Thyroid gland (tissue), 4 donors: ENCODE measurements around the gene DCP1B. TPM values are rescaled to one million over a fixed set of nuclear protein-coding genes. Genes with fewer than 3 reads are reported as not detected.

Experiments used
- DNase-seq, 2 donors: peaks; one replicate each; pipeline ENCODE4 v3.0.0-alpha.2; 2019
- H3K27ac ChIP-seq, 3 donors: fragments of 200-600 bp; sonication (generic); 1 replicate in 2 of 3; 2 replicates in 1 of 3; pipeline ENCODE4 v1.5.1; 2016 to 2019; ENCODE audit warnings: mild to moderate bottlenecking in 1 of 3, moderate library complexity in 1 of 3
- H3K27me3 ChIP-seq: fragments of 200-600 bp; sonication (generic); one replicate; pipeline ENCODE4 v1.5.1; 2019
- H3K36me3 ChIP-seq, 2 donors: fragments of 200-600 bp; sonication (generic); one replicate each; pipeline ENCODE4 v1.5.1; 2016 to 2019
- H3K4me1 ChIP-seq, 2 donors: fragments of 200-600 bp; sonication (generic); one replicate each; pipeline ENCODE4 v1.5.1; 2017 to 2019
- H3K4me3 ChIP-seq, 3 donors: fragments of 200-600 bp; sonication (generic); replicated peaks in 1 of 3; 1 replicate in 2 of 3; 2 replicates in 1 of 3; pipeline ENCODE4 v1.5.1; 2016; ENCODE audit warnings: mild to moderate bottlenecking in 1 of 3
- H3K9me3 ChIP-seq: fragments of 200-600 bp; sonication (generic); one replicate; pipeline ENCODE4 v1.5.1; 2017
- POLR2A ChIP-seq, 2 donors: fragments of 450-650 bp; IDR thresholded peaks; one replicate each; pipeline ENCODE4 v1.6.1; 2017; ENCODE audit warnings: antibody characterized with exemption in 2 of 2, mild to moderate bottlenecking in 2 of 2, moderate library complexity in 1 of 2
- WGBS, 2 donors: methylation state at CpG; one replicate each; pipeline ENCODE4 v1.1.5; 2017; 5-methylcytosine and 5-hydroxymethylcytosine counted together
- intact Hi-C: fragments of 100-400 bp; cut with DNase I; formaldehyde crosslinking; loops from one replicate; pipeline ENCODE4 v1.15.1; 2023
- total RNA-seq, 4 donors: library from RNA; depleted of rRNA; stranded (reverse); fragments of >200 nt; gene quantifications; one replicate each; pipeline ENCODE4 v1.2.3, GENCODE V29; 2016
- TF ChIP-seq, protein P1 (sequence below), 6 experiments: fragments of 200-600 bp in 3 of 6; fragments of 450-650 bp in 3 of 6; sonication (generic) in 3 of 6; IDR thresholded peaks; one replicate each; pipeline ENCODE4 v1.5.1; 2016 to 2019; ENCODE audit warnings: antibody characterized with exemption in 6 of 6, mild to moderate bottlenecking in 2 of 6, inconsistent platforms in 1 of 6, moderate library complexity in 1 of 6

The DCP1B gene
- total RNA-seq, 4 donors from 2014 or later: 20.1 to 22.9 (median 21.1) TPM

DNA sequence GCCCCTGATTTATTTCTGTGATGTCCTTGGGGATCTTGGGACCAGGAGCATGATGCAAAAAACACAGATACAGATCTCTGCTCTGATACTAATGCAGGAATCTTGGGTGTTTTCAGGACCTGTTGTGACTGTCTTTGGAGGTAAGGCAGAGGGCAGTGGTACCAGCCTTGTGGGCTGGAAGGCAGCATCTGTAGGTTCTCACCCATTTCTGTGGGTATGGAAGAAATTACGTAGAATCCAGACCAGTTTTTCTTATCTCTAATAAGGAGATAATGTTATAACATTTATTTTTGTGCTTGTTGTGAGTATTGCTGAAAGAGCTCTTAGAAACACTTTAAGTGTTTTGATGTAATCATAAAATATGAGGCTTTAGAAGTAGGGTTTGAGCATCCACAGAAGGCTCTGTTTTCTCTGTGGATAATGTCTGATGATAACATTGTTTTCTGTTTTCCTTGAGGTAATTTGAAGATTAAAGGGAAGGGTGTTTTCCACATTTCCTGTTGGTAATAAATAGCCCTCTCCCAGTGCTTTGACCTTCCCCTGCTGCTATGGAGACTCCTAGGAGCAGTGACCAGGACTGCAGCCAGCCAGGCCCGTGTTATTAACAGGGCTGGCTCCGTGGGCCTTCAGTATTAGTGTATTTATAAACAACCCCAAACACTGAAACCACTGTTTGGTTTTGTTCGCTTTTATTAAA, 9.4 kb upstream of the DCP1B start:
- H3K9me3 ChIP-seq: no peaks in the 10 kb centered on the region
- H3K27me3 ChIP-seq: no peaks in the 10 kb centered on the region
- H3K4me3 ChIP-seq: no peak overlapping the region
- DNase-seq: no peak
- TF ChIP-seq POLR2A (IDR thresholded peaks at IDR 0.05): no peak
- TF ChIP-seq, protein P1, sequence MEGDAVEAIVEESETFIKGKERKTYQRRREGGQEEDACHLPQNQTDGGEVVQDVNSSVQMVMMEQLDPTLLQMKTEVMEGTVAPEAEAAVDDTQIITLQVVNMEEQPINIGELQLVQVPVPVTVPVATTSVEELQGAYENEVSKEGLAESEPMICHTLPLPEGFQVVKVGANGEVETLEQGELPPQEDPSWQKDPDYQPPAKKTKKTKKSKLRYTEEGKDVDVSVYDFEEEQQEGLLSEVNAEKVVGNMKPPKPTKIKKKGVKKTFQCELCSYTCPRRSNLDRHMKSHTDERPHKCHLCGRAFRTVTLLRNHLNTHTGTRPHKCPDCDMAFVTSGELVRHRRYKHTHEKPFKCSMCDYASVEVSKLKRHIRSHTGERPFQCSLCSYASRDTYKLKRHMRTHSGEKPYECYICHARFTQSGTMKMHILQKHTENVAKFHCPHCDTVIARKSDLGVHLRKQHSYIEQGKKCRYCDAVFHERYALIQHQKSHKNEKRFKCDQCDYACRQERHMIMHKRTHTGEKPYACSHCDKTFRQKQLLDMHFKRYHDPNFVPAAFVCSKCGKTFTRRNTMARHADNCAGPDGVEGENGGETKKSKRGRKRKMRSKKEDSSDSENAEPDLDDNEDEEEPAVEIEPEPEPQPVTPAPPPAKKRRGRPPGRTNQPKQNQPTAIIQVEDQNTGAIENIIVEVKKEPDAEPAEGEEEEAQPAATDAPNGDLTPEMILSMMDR (IDR thresholded peaks at IDR 0.05): no peak
- no peaks in the 10 kb centered on the region for H3K36me3 ChIP-seq
- 50 to 61% methylated on average over 4 of the region's 4 CpGs for WGBS, 2 donors
- H3K27ac ChIP-seq: no peak overlapping the region
- intact Hi-C loops: no loop called here
- peaks cover 0 to 10% of the 10 kb centered on the region in 2 donors for H3K4me1 ChIP-seq

DNA sequence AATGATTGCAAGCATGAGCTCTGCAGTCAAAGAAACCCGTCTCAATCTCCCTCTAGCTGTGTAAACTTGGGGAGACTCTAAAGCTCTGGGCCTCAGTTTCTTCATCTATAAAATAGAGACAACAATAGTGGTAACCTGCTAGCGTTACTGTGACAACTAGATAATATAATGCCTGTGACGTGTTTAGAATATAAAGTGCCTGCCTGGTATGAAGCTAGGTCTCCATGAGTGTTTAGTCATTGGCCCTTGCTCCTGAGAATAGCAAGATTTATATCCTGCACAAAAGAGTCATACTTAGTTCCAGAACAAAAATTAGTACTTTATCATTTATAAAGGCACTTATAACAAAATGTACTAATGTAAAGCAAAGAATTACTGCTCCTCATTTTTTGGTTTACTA, 8.8 kb upstream of the DCP1B start:
- Histone ChIP-seq H3K4me1 (peaks cover 0 to 9% of the 10 kb centered on the region in 2 donors), H3K27me3 (no peaks in the 10 kb centered on the region), H3K9me3 (no peaks in the 10 kb centered on the region), H3K27ac (no peak overlapping the region), H3K4me3 (no peak overlapping the region), H3K36me3 (no peaks in the 10 kb centered on the region)
- 91 to 93% methylated on average over 3 of the region's 3 CpGs for WGBS, 2 donors
- intact Hi-C loops: no loop called here
- no peak for DNase-seq
- TF ChIP-seq POLR2A (IDR thresholded peaks at IDR 0.05): no peak
- TF ChIP-seq, protein P1 (IDR thresholded peaks at IDR 0.05): no peak

DNA sequence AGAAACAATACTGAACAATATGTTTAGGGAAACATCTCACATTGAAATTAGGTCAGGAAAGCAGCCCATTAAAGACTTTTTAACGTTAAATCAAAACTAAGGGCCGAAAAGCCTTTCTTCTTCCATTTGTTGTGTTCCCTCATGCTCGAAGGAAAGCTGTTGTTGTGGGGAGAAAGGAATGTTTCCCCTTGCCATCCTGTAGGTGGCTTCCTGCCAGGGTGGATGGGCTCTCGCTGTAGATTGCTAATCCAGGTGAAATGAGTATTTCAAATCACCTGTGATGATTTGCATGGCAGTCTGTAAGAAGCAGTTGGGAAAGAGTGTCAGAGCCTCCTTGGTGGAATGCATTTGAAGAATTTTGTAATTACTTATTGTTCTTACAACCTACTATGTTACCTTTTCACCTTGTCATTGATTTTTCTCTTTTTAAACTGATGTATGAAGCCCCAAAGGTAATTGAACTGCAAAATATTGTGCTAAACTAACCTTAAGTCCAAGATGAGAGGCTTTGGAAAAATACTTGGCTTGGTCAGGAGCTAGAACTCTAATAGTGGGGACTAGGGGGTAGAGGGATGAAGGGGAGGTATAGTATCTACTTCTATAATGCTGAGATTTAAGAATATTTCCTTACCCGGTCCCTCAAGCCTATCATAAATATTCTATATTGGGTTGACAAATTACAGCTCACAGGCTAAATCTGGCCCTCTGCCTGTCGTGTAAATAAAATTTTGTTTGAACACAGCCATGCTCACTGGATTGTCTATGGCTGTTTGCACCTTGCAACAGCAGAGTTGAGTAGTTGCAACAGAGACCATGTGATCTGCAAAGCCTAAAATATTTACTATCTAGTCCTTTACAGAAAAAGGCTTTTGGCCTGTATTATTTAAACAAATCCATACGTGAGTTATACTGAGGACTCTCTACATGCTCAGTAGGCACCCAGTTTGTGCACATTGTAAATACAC, 7.7 kb upstream of the DCP1B start:
- intact Hi-C loops: no loop called here
- H3K36me3 ChIP-seq: no peaks in the 10 kb centered on the region
- H3K4me1 ChIP-seq: peaks cover 0 to 5% of the 10 kb centered on the region in 2 donors
- no peaks in the 10 kb centered on the region for H3K9me3 ChIP-seq
- TF ChIP-seq, protein P1 (IDR thresholded peaks at IDR 0.05): no peak
- no peak for TF ChIP-seq POLR2A (IDR thresholded peaks at IDR 0.05)
- H3K27me3 ChIP-seq: no peaks in the 10 kb centered on the region
- 67 to 69% methylated on average over 7 of the region's 7 CpGs for WGBS, 2 donors
- H3K4me3 ChIP-seq: no peak overlapping the region
- H3K27ac ChIP-seq: no peak overlapping the region
- DNase-seq: peak in 1 of 2 donors; percentile 9

DNA sequence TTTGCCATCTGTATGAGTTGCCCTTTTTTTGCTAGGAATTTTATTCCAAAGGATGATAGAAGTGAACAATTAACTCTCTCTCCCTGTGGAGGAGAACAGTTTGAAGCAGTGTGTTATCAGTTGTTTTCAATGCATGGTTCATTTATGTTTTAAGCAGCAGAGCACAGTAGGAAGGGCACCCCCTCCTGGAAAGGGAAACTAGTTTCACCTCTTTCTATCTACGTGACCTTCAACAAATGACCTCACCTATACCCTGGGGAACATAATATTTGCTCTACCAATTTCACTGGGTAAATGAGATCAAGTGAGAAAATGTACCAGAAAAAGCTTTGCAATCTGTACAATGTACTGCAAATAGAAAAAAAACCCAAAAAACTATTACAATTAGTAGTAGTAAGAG, 5.4 kb upstream of the DCP1B start:
- H3K4me1 ChIP-seq: peaks cover 0 to 5% of the 10 kb centered on the region in 2 donors
- H3K27ac ChIP-seq: no peak overlapping the region
- intact Hi-C loops: no loop called here

More for the DNA sequence above, 5.4 kb upstream of the DCP1B start:
- TF ChIP-seq, protein P1 (IDR thresholded peaks at IDR 0.05): no peak
- TF ChIP-seq POLR2A (IDR thresholded peaks at IDR 0.05): no peak
- no peak for DNase-seq
- H3K36me3 ChIP-seq: no peaks in the 10 kb centered on the region
- 57 to 69% methylated on average over 1 of the region's 1 CpG for WGBS, 2 donors
- no peaks in the 10 kb centered on the region for H3K27me3 ChIP-seq
- no peak overlapping the region for H3K4me3 ChIP-seq
- no peaks in the 10 kb centered on the region for H3K9me3 ChIP-seq
